HepG2 (cell line): ENCODE results near the gene TPRA1. TPM values are rescaled to one million over a fixed set of nuclear protein-coding genes. Genes with fewer than 3 reads are reported as not detected.
A peak's percentile ranks its signal among the peaks of the same experiment; 100 is the strongest.

Source experiments
- AKAP8 ChIP-seq: sonication (generic); formaldehyde crosslinking; IDR thresholded peaks from 2 replicates; pipeline ENCODE4 v1.5.1; 2020; ENCODE audit warnings: mild to moderate bottlenecking, missing genetic modification reagents
- IKZF1 ChIP-seq: fragments of 450-650 bp; IDR thresholded peaks from 2 replicates; pipeline ENCODE4 v1.7.1; 2016
- JUN ChIP-seq: sonication (generic); formaldehyde crosslinking; IDR thresholded peaks from 2 replicates; pipeline ENCODE4 v1.4.0; 2020; ENCODE audit warnings: mild to moderate bottlenecking, missing genetic modification reagents
- PHF8 ChIP-seq: sonication (generic); formaldehyde crosslinking; IDR thresholded peaks from 2 replicates; pipeline ENCODE4 v1.5.0; 2020; ENCODE audit warnings: missing genetic modification reagents
- PRMT3 ChIP-seq: sonication (generic); formaldehyde crosslinking; IDR thresholded peaks from 2 replicates; pipeline ENCODE4 v1.8.1; 2022; ENCODE audit warnings: low read depth, mild to moderate bottlenecking, moderate library complexity, missing genetic modification reagents, borderline replicate concordance
- REST ChIP-seq, 2 experiments: IDR thresholded peaks; 2 replicates each; pipeline ENCODE4 v1.6.1; 2011 to 2012; ENCODE audit warnings: low read length in 2 of 2, borderline replicate concordance in 1 of 2, low read depth in 1 of 2, mild to moderate bottlenecking in 1 of 2, moderate library complexity in 1 of 2
- TBL1XR1 ChIP-seq: fragments of 150-350 bp; IDR thresholded peaks from 2 replicates; pipeline ENCODE4 v1.6.1; 2014; ENCODE audit warnings: borderline replicate concordance, low read length; ENCODE audit not compliant: partially characterized antibody
- TFE3 ChIP-seq: IDR thresholded peaks from 2 replicates; pipeline ENCODE4 v1.6.1; 2016
- TRIM24 ChIP-seq: sonication (generic); formaldehyde crosslinking; IDR thresholded peaks from 2 replicates; pipeline ENCODE4 v1.8.0; 2022; ENCODE audit warnings: mild to moderate bottlenecking, missing genetic modification reagents
- ZBTB34 ChIP-seq: sonication (generic); formaldehyde crosslinking; IDR thresholded peaks from 2 replicates; pipeline ENCODE4 v1.8.0; 2022; ENCODE audit warnings: mild to moderate bottlenecking, missing genetic modification reagents
- ZBTB38 ChIP-seq: sonication (generic); formaldehyde crosslinking; IDR thresholded peaks from 2 replicates; pipeline ENCODE4 v1.5.1; 2020; ENCODE audit warnings: mild to moderate bottlenecking, missing genetic modification reagents
- ZMAT5 ChIP-seq: sonication (generic); formaldehyde crosslinking; IDR thresholded peaks from 2 replicates; pipeline ENCODE4 v1.5.0; 2020; ENCODE audit warnings: mild to moderate bottlenecking, low read depth, missing genetic modification reagents, borderline replicate concordance
- ZNF17 ChIP-seq: sonication (generic); formaldehyde crosslinking; IDR thresholded peaks from 2 replicates; pipeline ENCODE4 v1.5.0; 2020; ENCODE audit warnings: mild to moderate bottlenecking, missing genetic modification reagents
- ZNF207 ChIP-seq: fragments of 450-650 bp; IDR thresholded peaks from 2 replicates; pipeline ENCODE4 v1.6.1; 2016; ENCODE audit warnings: antibody characterized with exemption, borderline replicate concordance
- ZNF451 ChIP-seq: sonication (generic); formaldehyde crosslinking; IDR thresholded peaks from 2 replicates; pipeline ENCODE4 v1.5.0; 2020; ENCODE audit warnings: mild to moderate bottlenecking, missing genetic modification reagents
- ZNF501 ChIP-seq: sonication (generic); formaldehyde crosslinking; IDR thresholded peaks from 2 replicates; pipeline ENCODE4 v1.5.1; 2020; ENCODE audit warnings: mild to moderate bottlenecking, moderate library complexity, missing genetic modification reagents
- ZNF614 ChIP-seq: IDR thresholded peaks from 2 replicates; pipeline ENCODE4 v1.6.1; 2018; ENCODE audit warnings: missing biosample characterization, missing genetic modification reagents, inconsistent platforms, borderline replicate concordance
- ZNF639 ChIP-seq: conservative IDR thresholded peaks from 2 replicates; pipeline ENCODE4 v1.6.1; 2018; ENCODE audit warnings: missing genetic modification reagents
- ZNF678 ChIP-seq: sonication (generic); formaldehyde crosslinking; IDR thresholded peaks from 2 replicates; pipeline ENCODE4 v1.4.0; 2020; ENCODE audit warnings: mild to moderate bottlenecking, missing genetic modification reagents
- ZNF782 ChIP-seq: sonication (generic); formaldehyde crosslinking; IDR thresholded peaks from 2 replicates; pipeline ENCODE4 v1.4.0; 2020; ENCODE audit warnings: missing genetic modification reagents, mild to moderate bottlenecking, borderline replicate concordance
- ZNF841 ChIP-seq: sonication (generic); formaldehyde crosslinking; IDR thresholded peaks from 2 replicates; pipeline ENCODE4 v1.8.1; 2023; ENCODE audit warnings: missing genetic modification reagents, borderline replicate concordance
- polyA plus RNA-seq, 8 experiments: library from polyadenylated mRNA; depleted of rRNA in 3 of 8; stranded (reverse) in 7 of 8; unstranded in 1 of 8; fragments of >200 nt; fragmentation: Illumina TruSeq in 4 of 8; extraction: Trizol in 4 of 8; gene quantifications; 2 replicates each; pipeline versions ENCODE4 v1.2.1 to v1.2.3, GENCODE V29; 2011 to 2016; ENCODE audit warnings: low read depth in 4 of 8, missing spikeins in 1 of 8, mixed read lengths in 1 of 8; ENCODE audit not compliant: insufficient read depth in 1 of 8
- total RNA-seq, 5 experiments: library from RNA; depleted of rRNA; stranded (reverse); fragments of >200 nt; fragmentation: Illumina TruSeq; extraction: Trizol; gene quantifications; 2 replicates each; pipeline ENCODE4 v1.2.3, GENCODE V29; 2016; ENCODE audit warnings: low read depth in 1 of 5

Gene TPRA1
- total and polyA plus RNA-seq, 2 of the 13 experiments (the other 11 are each of a cell fraction or from before 2014, with no cell fraction given), result 25.4 to 25.8 TPM

GRCh38 chr3:127590593-127591465 is at the start of gene TPRA1 (continued):
- TF ChIP-seq PRMT3 (CRISPR knock-in tag), result no peak; the same call in 1 of the 2 replicates
- no peak for TF ChIP-seq IKZF1
- TF ChIP-seq TFE3 (CRISPR knock-in tag), result no peak
- TF ChIP-seq ZBTB38 (CRISPR knock-in tag), result no peak
- no peak for TF ChIP-seq TBL1XR1
- peak; percentile 87 for TF ChIP-seq PHF8 (CRISPR knock-in tag)
- no peak for TF ChIP-seq TRIM24
- no peak; the same call in 1 of the 2 replicates for TF ChIP-seq ZNF678 (CRISPR knock-in tag)
- TF ChIP-seq ZNF614 (CRISPR knock-in tag), result peak; percentile 13; the same call in 1 of the 2 replicates
- no peak for TF ChIP-seq ZNF501
- 0 out of 2 replicates have a peak, but pooled peaks have one; percentile 11 for TF ChIP-seq ZNF782
- TF ChIP-seq ZNF451, result no peak
- 0 out of 2 replicates have a peak, but pooled peaks have one; percentile 3 for TF ChIP-seq JUN (CRISPR knock-in tag)
- TF ChIP-seq ZNF841 (CRISPR knock-in tag), result no peak; the same call in 1 of the 2 replicates
- TF ChIP-seq ZNF17 (CRISPR knock-in tag), result no peak
- TF ChIP-seq ZBTB34, result no peak
- 0 out of 4 replicates have a peak, but pooled peaks of 1 of the 2 experiments have one; percentile 27 for TF ChIP-seq REST (IDR thresholded peaks at IDR 0.05; ENCODE audit: borderline replicate concordance in 1 of 2, low read depth in 1 of 2, low read length in 2 of 2)
- no peak for TF ChIP-seq ZMAT5
- no peak for TF ChIP-seq AKAP8 (CRISPR knock-in tag)
- no peak for TF ChIP-seq ZNF207
- peak; percentile 41; the same call in 1 of the 2 replicates for TF ChIP-seq ZNF639 (CRISPR knock-in tag)
